Fibroblast of peridontal ligament (primary cell): ENCODE measurements around the gene B3GNT2.
"Not testable (repeated sequence)": the region's sequence is repeated elsewhere in the genome, so short reads cannot be mapped to it uniquely, and the experiment has no call there.

Experiments used
- DNase-seq: peaks from one replicate; pipeline ENCODE4 v3.0.0-alpha.2; 2010; ENCODE audit errors: extremely low read depth

B3GNT2 gene

GRCh38 chr2:62185475-62186155 is 10.3 kb upstream of the B3GNT2 start:
- no peak for DNase-seq

GRCh38 chr2:62186156-62186905 is 9.6 kb upstream of the B3GNT2 start:
- DNase-seq, result no peak

GRCh38 chr2:62187246-62187645 is 8.7 kb upstream of the B3GNT2 start:
- no peak for DNase-seq

GRCh38 chr2:62188416-62188815 is 7.5 kb upstream of the B3GNT2 start:
- DNase-seq, result no peak

- DNase-seq, result no peak
These were observed 6.7 kb upstream of the B3GNT2 start for GRCh38 chr2:62189196-62189595.

- no peak for DNase-seq
These were observed 3.1 kb upstream of the B3GNT2 start for GRCh38 chr2:62192811-62193210.

- no peak for DNase-seq
These were observed 1.1 kb upstream of the B3GNT2 start for GRCh38 chr2:62194558-62195420.

GRCh38 chr2:62196278-62196901 is 475 bp downstream of the B3GNT2 start:
- no peak for DNase-seq

GRCh38 chr2:62197011-62197924 is 1.4 kb downstream of the B3GNT2 start:
- DNase-seq, result no peak

GRCh38 chr2:62197925-62198633 is 2.2 kb downstream of the B3GNT2 start:
- DNase-seq, result peak; percentile 59

- DNase-seq, result not testable (repeated sequence)
These were observed 2.9 kb downstream of the B3GNT2 start for GRCh38 chr2:62198854-62199253.

- DNase-seq, result peak; percentile 57
These were observed 3.6 kb downstream of the B3GNT2 start for GRCh38 chr2:62199392-62200125.

GRCh38 chr2:62200291-62200841 is 4.5 kb downstream of the B3GNT2 start:
- DNase-seq, result no peak

GRCh38 chr2:62200868-62201267 is 5.0 kb downstream of the B3GNT2 start:
- no peak for DNase-seq

GRCh38 chr2:62201307-62201706 is 5.4 kb downstream of the B3GNT2 start:
- DNase-seq, result peak; percentile 42

- no peak for DNase-seq
These were observed 6.3 kb downstream of the B3GNT2 start for GRCh38 chr2:62202019-62202722.

GRCh38 chr2:62202729-62203128 is 6.8 kb downstream of the B3GNT2 start:
- no peak for DNase-seq

GRCh38 chr2:62203459-62203858 is 7.5 kb downstream of the B3GNT2 start:
- DNase-seq, result no peak
